GM12874 (cell line): ENCODE data around the gene AHNAK.

ENCODE experiments used
- TF ChIP-seq, protein P1 (sequence below): IDR thresholded peaks from 2 replicates; pipeline ENCODE4 v1.5.1; 2011; ENCODE audit warnings: low read depth, mild to moderate bottlenecking, control low read depth, low read length, moderate library complexity; ENCODE audit not compliant: insufficient read depth

AHNAK gene

GRCh38 chr11:62464655-62465054, 82.0 kb downstream of the AHNAK start:
- TF ChIP-seq, protein P1, sequence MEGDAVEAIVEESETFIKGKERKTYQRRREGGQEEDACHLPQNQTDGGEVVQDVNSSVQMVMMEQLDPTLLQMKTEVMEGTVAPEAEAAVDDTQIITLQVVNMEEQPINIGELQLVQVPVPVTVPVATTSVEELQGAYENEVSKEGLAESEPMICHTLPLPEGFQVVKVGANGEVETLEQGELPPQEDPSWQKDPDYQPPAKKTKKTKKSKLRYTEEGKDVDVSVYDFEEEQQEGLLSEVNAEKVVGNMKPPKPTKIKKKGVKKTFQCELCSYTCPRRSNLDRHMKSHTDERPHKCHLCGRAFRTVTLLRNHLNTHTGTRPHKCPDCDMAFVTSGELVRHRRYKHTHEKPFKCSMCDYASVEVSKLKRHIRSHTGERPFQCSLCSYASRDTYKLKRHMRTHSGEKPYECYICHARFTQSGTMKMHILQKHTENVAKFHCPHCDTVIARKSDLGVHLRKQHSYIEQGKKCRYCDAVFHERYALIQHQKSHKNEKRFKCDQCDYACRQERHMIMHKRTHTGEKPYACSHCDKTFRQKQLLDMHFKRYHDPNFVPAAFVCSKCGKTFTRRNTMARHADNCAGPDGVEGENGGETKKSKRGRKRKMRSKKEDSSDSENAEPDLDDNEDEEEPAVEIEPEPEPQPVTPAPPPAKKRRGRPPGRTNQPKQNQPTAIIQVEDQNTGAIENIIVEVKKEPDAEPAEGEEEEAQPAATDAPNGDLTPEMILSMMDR = 0 out of 2 replicates have a peak, but pooled peaks have one; percentile 17

DNA sequence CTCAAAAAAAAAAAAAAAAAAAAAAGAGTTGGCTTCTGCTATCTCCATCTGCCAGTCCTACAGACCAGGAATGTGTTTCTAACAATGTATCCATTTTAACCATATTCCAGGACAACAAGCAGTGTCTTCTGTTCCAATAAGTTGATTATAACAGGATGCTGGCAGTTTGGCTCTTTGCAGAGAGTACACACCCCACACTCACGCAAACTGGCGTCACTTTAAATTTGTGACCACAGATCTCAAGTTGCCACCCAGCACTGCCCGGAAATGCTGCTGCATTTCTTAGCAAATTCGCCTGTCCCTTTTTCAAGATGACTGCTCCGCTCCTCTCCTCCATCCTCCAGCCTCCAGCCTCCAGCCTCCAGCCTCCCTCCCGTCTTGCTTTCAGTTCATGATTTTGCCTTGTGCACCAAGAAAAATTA, 83.5 kb downstream of the AHNAK start:
- TF ChIP-seq, protein P1 = no peak

DNA sequence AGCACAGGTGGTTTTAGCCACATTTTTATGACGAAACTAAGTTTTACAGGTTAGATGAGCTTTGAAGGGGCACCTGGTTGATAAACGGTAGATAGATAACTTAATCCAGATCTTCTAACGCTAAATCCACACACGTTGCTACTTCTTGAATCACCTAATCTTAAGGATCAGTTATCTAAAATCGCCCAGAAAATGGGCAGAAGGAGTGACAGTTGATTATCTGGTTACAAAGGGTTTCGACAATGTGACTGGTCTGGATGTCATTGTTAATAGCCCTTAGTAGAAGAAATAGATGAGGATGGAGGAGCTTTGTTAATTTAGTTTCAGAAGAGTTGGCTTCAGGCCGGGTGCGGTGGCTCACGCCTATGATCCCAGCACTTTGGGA, 84.1 kb downstream of the AHNAK start:
- TF ChIP-seq, protein P1 = no peak

- TF ChIP-seq, protein P1 = no peak
Observed at GRCh38 chr11:62461740-62462507, 84.7 kb downstream of the AHNAK start.

- TF ChIP-seq, protein P1 = no peak
Observed at GRCh38 chr11:62459080-62459479, 87.5 kb downstream of the AHNAK start.

- TF ChIP-seq, protein P1 = no peak
Observed at GRCh38 chr11:62458212-62459002, 88.2 kb downstream of the AHNAK start.

- TF ChIP-seq, protein P1 = no peak
Observed at GRCh38 chr11:62457478-62457877, 89.1 kb downstream of the AHNAK start.
